ENCODE results near the gene CRBN.

- TF ChIP-seq CTCF (conservative IDR thresholded peaks at IDR 0.05 in 1 of 2, IDR thresholded peaks at IDR 0.05 in 1 of 2; ENCODE audit: extremely low read depth in 1 of 2, insufficient read depth in 1 of 2, low read depth in 1 of 2, low read length in 2 of 2) (no peak), EZH2 (IDR thresholded peaks at IDR 0.05; ENCODE audit: borderline replicate concordance, low read length) (no peak)
Observed at GRCh38 chr3:3172627-3173026, 6.9 kb downstream of the CRBN start.

Data from mammary epithelial cell (primary cell).